ENCODE data around the gene LOXL1.

Gene LOXL1

DNA sequence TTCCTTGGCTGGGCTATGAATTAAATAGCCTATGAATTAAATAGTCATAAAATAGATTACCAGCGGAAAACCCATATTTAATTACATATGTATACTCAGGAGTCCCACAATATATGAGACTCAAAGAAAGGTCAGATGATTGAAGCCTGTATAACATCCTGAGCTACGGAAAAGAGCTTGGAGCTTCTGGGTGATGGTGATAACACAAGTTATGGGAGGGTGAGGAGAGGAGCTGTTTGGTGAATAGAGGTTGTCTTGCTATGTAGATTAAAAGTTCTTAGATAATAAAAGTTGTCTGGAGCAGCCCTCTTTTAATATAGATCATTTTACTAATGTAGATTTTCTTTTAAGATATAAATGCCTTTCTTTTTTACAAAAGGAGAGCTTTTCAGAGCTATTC is 70.0 kb downstream of the LOXL1 start:
- peak overlapping the region; percentile 96 for H3K4me3 ChIP-seq (ENCODE audit: low read depth, low read length)
- DNase-seq (ENCODE audit: low read depth) = no peak
- TF ChIP-seq, protein P1, sequence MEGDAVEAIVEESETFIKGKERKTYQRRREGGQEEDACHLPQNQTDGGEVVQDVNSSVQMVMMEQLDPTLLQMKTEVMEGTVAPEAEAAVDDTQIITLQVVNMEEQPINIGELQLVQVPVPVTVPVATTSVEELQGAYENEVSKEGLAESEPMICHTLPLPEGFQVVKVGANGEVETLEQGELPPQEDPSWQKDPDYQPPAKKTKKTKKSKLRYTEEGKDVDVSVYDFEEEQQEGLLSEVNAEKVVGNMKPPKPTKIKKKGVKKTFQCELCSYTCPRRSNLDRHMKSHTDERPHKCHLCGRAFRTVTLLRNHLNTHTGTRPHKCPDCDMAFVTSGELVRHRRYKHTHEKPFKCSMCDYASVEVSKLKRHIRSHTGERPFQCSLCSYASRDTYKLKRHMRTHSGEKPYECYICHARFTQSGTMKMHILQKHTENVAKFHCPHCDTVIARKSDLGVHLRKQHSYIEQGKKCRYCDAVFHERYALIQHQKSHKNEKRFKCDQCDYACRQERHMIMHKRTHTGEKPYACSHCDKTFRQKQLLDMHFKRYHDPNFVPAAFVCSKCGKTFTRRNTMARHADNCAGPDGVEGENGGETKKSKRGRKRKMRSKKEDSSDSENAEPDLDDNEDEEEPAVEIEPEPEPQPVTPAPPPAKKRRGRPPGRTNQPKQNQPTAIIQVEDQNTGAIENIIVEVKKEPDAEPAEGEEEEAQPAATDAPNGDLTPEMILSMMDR (IDR thresholded peaks at IDR 0.05; ENCODE audit: low read depth, low read length, missing control alignments) = no peak
- in situ Hi-C loops (cut with HindIII; ENCODE audit: low sequenced_read_pairs) = loop anchor here (25.0 kb wide), 1 partner anchor 316 kb away; no protein-coding TSS in a partner anchor

DNA sequence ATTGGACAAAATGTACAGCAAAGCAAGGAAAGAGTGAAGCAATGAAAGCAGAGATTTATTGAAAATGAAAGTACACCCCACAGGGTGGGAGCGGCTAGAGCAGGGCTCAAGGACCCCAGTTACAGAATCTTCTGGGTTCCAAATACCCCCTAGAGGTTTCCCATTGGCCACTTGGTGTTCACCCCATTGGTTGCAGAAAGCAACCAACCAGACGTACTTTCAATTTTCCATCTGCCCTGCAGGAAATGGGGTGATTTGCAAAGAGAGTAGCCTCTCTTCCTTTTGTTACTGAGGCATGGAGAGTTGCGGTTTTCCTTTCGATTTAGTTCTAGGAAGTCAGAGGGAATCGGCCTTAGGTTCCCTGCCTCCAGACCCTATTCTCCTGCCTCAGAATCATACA is 70.7 kb downstream of the LOXL1 start:
- in situ Hi-C loops (cut with HindIII; ENCODE audit: low sequenced_read_pairs) = loop anchor here (25.0 kb wide), 1 partner anchor 315 kb away; no protein-coding TSS in a partner anchor
- TF ChIP-seq, protein P1 (IDR thresholded peaks at IDR 0.05; ENCODE audit: low read depth, low read length, missing control alignments) = no peak
- no peak for DNase-seq (ENCODE audit: low read depth)
- peak overlapping the region; percentile 96 for H3K4me3 ChIP-seq (ENCODE audit: low read depth, low read length)

DNA sequence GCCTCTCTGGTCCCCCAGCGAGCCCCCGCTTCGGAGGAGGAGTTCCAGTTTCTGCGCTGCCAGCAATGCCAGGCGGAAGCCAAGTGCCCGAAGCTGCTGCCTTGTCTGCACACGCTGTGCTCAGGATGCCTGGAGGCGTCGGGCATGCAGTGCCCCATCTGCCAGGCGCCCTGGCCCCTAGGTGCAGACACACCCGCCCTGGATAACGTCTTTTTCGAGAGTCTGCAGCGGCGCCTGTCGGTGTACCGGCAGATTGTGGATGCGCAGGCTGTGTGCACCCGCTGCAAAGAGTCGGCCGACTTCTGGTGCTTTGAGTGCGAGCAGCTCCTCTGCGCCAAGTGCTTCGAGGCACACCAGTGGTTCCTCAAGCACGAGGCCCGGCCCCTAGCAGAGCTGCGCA is 71.7 kb downstream of the LOXL1 start:
- DNase-seq (ENCODE audit: low read depth) = no peak
- H3K4me3 ChIP-seq (ENCODE audit: low read depth, low read length) = no peak overlapping the region
- in situ Hi-C loops (cut with HindIII; ENCODE audit: low sequenced_read_pairs) = loop anchor here (25.0 kb wide), 1 partner anchor 314 kb away; no protein-coding TSS in a partner anchor
- TF ChIP-seq, protein P1 (IDR thresholded peaks at IDR 0.05; ENCODE audit: low read depth, low read length, missing control alignments) = no peak
